TTC549 (cell line): ENCODE results near the gene EML2.

ENCODE experiments used
- FAIRE-seq: peaks from 2 replicates; lab custom pipeline; 2012; peaks lifted over from hg19 to GRCh38; lab: Jason Lieb, UNC

EML2 gene

DNA sequence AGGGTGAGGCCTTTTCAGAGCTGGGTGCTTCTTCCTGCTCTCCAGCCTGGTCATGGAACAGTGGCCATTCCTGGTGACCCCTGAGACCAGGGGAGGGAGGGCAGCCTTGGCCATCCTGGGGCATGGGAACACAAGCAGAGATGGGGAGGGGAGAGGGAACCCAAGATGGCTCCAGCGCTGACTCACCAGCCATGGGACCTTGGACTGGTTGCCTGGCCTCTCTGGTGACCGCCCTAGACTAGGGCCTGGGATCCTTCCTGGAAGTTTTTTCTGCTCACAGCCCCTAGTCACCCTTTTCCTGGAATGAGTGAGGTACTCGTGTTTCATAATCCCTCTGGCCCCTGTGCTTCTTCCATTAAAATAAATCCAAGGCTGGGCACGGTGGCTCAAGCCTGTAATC, 51.3 kb downstream of the EML2 start:
- FAIRE-seq: no peak

GRCh38 chr19:45585158-45585577, 54.0 kb downstream of the EML2 start:
- no peak for FAIRE-seq

DNA sequence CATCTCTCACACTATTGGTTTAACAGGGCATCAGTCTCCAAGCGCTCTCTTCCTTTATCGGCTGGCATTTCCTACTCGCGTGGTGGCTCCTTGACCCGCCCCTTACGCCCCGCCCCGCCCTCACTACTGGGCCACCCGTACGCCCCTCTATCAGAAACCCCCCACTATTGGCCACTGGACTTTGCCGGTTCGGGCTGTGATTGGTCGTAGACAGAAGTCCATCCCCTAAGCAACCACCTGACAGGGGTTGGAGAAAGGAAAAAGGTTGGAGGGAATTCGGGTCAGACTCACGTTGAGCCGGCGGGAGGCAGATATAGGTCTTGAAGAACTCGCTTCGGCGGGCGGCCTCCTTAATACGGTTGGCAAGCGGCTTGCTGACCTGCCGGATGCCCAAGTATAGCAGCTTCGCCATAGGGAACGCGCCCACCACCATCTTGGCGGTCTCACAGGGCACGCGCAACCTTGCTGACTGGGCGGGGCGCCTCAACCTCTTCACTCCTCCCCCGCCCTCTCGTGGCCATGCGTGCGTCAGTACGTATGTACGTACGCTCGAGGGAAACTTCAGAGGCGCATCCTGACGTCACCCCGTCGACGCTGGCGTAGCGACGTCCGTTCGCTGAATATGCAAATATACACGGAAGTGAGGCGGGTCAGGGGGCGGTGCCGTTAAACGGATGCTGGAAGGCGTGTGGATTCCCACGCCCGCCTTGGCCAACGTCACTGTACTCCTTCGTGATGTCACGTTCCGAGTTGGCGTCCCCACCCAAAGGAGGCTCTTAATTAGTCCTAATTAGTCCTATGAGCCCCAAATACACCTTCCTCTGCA, 54.7 kb downstream of the EML2 start, which contains the start of gene OPA3:
Gene OPA3 (minus strand): TSS at position 471 of the 826 bp plus-strand sequence. CDS start 38 bp downstream, at position 433.
- FAIRE-seq: peak; percentile 93

DNA sequence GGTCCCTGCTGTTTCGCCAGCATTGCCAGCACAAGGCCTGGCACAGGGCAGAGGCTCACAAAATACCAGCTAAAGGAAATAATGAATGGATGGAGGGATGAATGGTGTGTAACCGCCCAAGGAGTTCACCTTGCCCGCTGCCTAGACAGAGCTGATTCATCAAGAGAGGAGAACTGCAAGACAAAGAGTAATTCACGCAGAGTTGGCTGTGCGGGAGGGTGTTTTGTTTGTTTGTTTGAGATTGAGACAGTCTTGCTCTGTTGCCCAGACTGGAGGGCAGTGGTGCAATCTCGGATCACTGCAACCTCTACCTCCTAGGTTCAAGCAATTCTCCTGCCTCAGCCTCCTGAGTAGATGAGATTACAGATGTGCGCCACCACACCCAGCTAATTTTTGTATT, 57.6 kb downstream of the EML2 start:
- FAIRE-seq: no peak

- no peak for FAIRE-seq
Measured at GRCh38 chr19:45578861-45579260, 60.3 kb downstream of the EML2 start.

DNA sequence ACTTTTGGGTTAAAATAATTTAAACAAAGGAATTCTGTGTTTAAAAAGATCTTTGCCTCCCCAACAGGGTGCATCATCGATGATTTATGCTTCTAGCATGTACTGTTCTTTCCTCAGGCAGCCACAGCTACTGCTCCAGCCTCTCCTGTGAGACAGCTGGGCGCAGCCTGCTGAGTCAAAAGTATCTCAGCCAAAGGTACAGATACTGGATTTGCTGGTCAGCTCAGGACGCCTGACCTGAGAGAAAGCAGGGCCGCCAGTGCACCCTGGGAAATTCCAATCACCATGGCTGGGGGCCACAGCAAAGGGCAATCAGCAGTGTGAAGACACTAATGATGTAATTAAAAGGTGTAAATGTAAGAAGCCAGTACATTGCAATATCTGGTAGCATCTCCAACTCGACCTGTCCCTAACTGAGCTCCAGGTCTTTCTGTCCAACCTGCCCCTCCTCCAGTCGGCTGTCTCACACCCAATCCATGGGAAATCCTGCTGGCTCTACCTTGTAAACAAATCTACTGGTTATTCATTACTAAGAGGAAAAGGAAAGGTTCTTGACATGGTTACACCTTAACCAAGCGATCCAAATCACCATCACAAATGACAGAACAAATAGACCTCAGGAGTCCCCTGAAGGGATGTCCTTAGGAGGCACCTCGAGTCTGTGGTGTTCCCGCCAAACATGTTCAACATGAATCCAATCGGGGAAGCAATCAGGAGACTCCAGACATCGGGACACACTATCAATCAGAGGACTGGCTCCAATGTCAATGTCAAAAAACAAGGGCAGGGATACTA, 61.9 kb downstream of the EML2 start:
- FAIRE-seq: no peak

- FAIRE-seq: no peak
Measured at GRCh38 chr19:45576682-45577081, 62.5 kb downstream of the EML2 start.

DNA sequence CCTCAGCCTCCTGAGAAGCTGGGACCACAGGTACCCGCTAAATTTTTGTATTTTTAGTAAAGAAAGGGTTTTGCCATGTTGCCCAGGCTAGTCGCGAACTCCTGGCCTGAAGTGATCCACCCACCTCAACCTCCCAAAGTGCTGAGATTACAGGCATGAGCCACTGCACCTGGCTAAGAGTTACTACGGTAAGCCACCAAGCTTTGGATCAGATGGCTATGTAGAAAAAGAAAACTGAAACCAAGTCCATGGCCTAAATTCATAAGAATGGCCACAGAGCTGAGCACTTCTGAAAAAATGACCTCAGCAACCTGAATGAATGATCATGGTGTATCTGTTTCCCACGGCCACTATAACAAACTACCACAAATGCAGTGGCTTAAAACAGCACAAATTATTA, 64.0 kb downstream of the EML2 start:
- FAIRE-seq: no peak

DNA sequence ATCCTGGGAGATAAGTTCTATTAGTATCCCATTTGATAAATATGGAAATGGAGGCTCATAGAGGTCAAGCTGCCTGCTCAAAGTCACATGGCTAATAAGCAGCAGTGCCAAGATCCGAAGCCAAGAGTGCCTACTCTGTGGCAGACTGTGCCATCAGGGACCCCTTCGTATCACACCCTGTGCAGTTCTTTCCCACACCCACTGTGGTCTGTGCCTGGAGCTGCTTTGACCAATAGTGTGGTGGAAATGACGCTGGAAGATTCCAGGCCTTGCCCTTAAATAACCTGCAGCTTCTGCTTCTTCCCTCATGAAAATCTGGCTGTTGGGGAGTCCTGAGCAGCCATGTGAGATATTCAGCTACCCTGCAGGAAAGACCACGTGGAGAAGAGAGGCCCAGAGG, 64.7 kb downstream of the EML2 start:
- no peak for FAIRE-seq

DNA sequence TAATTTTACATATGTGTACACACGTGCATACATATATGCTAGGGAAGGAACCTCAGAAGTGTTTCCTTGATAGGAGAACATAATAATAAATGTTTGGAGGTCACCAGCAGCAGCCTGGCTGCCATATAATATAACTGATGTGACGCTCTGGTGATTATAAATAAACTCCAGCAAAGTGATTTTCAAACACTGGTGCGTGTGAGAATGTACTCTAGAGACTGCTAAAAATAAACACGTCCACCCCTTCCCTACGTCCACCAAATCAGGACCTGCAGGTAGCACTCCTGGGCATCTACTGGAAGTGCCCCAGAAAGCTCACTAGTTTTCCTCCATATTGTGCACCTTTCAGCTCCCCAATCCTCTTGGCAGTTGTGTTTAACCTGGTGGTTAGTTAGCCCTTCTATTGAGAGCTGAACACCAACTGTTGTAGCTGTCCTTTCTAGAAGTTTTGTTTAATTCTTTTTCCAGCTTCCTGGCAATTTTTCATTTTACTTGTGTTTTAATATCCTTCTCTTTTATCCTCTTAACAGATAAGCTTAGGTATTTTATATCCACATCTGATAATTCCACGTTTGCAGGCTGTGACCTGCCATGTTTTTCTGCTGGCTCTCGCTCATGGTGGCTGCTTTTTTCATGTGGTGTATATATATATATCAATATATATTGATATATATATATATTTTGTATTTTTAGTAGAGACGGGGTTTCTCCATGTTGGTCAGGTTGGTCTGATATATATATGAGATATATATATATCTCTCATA, 67.6 kb downstream of the EML2 start:
- FAIRE-seq: no peak

- no peak for FAIRE-seq
Measured at GRCh38 chr19:45569619-45570421, 69.4 kb downstream of the EML2 start.

DNA sequence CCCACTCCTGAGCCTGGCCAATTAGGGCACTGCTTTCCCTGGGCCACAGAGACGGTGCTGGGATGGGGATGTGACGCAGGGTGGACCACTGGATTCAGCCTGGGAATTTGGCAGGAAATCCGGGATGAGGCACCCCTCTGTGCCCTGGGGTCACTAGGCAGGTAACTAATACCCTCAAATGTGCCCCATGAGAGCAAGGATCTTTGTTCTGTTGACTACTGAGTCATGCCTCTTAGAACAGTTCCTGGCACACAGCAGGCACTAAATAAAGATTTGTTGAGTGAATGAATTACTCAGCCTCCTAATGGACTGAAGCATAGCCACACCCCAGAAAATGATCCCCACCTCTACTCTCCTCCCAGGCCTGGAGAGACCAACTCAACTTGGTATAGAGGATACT, 70.5 kb downstream of the EML2 start:
- FAIRE-seq: no peak

GRCh38 chr19:45567609-45568008, 71.6 kb downstream of the EML2 start:
- no peak for FAIRE-seq

DNA sequence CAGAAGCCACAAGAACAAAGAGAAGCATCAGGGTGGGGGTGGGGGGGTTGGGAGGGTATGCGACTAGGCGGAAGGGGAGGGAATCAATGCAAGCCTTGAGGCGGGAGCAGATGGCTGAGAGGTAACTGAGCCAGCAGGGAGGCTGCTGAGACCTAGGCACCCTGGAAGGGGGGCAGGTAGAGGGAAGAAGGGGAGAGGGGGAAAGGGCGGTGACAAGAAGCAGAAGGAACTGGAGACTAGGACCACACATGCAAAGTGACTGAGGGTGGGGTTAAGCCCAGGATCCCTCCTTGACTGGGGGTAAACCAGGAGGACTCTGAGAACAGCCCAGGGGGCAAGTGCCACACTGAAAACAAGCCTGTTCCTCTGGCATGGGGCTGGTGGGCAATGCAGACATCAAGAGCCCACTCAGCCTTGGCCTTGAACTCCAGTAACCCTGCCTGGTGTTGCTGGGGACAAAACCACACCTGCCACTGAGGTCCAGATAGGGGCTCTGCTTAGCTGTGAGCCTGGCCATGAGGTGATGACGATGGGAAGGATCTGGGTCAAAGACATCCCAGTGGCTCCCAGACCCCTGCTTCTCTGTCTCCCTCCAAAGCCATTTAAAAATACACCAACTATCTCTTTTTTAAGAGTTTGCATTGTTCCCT, 74.9 kb downstream of the EML2 start:
- no peak for FAIRE-seq

GRCh38 chr19:45560686-45561085, 78.5 kb downstream of the EML2 start:
- no peak for FAIRE-seq

DNA sequence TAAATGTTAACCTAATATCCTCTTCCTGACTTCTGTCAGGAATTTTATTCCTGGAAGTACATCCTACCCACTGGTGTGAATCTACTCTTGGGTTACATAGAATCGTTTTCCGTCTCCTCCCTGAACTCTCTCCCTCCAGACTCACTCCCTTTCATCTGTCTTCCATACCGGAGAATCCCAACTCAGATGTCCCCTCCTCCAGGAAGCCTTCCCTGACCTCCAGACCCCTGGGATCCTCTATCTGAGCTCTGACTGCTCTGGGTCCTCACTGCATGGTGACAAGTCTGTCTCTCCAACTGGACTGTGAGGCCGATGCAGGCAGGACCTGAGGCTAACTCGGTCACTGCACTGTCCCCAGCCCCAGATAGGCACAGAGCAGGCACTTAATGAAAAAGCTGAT, 79.2 kb downstream of the EML2 start:
- FAIRE-seq: no peak
